Activated T-helper 1 cell treated with anti-CD3 and anti-CD28 coated beads, Interleukin-12 subunit alpha, Interleukin-12 subunit beta, Interleukin-2, Interleukin-4 antibody, amounts not matched to agents 30 ng/mL and 10 ng/mL and 1 ng/mL, durations not matched to agents 14 hours and 24 hours and 36 hours (primary cell): ENCODE results near the gene CLIP4. TPM values are rescaled to one million over a fixed set of nuclear protein-coding genes. Genes with fewer than 3 reads are reported as not detected.

Source experiments
- DNase-seq: peaks from one replicate; pipeline ENCODE4 v3.0.0; 2021; ENCODE audit warnings: low spot score
- H3K27ac Mint-ChIP-seq: one replicate; pipeline ENCODE4 v1.8.0; 2021; ENCODE audit warnings: mild to moderate bottlenecking, mixed read lengths
- H3K27me3 Mint-ChIP-seq: one replicate; pipeline ENCODE4 v1.8.0; 2022; ENCODE audit warnings: mild to moderate bottlenecking, moderate library complexity, mixed read lengths; ENCODE audit not compliant: insufficient read depth
- H3K36me3 Mint-ChIP-seq: one replicate; pipeline ENCODE4 v1.8.0; 2021; ENCODE audit warnings: low read depth, mixed read lengths
- H3K4me1 Mint-ChIP-seq: one replicate; pipeline ENCODE4 v1.8.0; 2021; ENCODE audit warnings: low read depth, mixed read lengths
- H3K4me3 Mint-ChIP-seq: one replicate; pipeline ENCODE4 v1.8.0; 2021; ENCODE audit warnings: mild to moderate bottlenecking, moderate library complexity, mixed read lengths
- H3K9me3 Mint-ChIP-seq: one replicate; pipeline ENCODE4 v1.8.0; 2021; ENCODE audit warnings: mixed read lengths
- intact Hi-C: fragments of 100-400 bp; cut with micrococcal nuclease; formaldehyde crosslinking; loops from one replicate; pipeline ENCODE4 v1.15.1; 2024
- total RNA-seq: library from RNA; stranded (reverse); gene quantifications from 2 replicates; pipeline ENCODE4 v1.2.3, GENCODE V29; 2022

Gene CLIP4
- total RNA-seq, 1 donor from 2014 or later: 25.8 TPM

DNA sequence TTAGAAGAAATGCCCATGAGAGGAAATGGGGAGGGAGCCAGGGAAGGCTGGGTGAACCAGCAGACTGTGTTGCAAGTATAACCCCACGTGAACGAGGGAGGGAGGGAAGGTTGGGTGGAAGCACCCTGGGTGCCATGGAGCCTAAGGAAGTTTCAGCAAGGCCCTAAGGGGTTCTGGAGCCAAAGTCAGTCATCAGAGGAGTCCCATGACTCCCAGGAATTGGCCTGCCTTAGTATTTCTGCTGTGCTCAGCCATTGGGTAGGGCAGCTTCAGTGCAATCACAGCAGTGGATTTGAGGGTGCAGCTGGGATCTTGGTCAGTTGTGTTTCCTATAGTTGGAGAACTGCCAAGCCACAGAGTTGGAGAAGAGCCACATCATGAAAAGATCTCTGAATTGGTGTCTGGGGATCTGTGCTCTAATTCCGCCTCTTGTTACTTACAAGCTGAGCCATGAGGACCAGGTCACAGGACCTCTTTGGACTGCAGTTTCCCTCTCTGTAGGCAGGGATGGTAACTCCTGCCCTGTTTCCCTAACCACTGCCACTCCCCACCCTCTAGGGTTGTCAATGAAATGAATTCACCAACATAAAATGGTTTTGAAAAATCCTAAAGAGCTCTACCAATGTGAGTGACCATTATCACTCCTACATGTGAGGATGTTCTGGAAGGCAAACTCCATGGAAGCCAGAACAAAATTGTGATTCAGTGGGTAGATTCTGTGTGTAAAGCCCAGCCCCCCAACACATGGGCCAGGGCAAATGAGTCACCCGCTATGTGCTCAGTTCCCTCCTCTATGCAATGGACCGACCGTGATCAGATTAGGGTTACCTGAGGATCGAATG lies 108.9 kb downstream of the CLIP4 start:
- no peak overlapping the region for H3K4me3 Mint-ChIP-seq
- intact Hi-C loops: no loop called here

DNA sequence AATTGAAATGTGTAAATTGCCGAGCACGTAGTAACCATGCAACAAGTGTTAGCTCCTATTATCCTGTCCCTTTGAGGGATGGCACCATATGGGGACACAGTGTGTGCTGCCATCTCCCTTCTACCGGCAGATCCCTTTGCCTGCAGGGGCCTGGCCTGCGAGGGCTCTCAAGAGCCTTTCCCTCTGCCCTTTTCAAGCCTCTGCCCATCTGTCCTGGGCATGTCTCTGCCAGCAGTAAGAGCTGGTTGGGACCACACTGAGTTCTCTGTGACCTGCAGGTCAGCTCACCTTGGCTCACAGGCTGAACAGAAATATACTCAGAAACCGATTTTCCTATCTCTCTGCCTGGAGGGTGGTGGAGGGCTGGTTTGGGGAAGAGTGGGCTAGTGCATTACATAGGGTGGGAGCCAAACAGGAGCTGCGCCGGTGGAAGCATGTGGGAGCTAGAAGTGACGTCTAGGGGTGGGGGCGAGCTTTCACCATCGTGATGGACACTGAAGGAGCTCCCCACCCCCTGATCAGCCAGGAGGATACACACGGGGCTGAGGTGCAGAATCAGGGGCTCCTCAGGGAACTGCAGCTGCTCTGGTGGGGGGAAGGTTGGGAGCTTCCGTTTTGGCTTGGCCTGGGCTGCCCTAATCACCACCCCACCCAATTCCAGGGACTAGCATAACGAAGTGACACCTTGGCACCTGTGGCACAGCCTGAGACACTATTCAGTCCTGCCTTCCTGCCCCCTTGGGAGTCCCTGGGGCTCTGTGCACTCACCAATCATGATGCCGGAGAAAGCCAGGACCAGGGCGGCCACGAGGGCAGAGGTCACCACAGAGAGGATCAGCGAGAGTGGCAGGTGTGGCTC lies 109.7 kb downstream of the CLIP4 start:
- H3K4me1 Mint-ChIP-seq: no peaks in the 10 kb centered on the region
- no peaks in the 10 kb centered on the region for H3K9me3 Mint-ChIP-seq
- DNase-seq: no peak
- no peak overlapping the region for H3K27ac Mint-ChIP-seq
- no peak overlapping the region for H3K4me3 Mint-ChIP-seq
- intact Hi-C loops: no loop called here
- H3K36me3 Mint-ChIP-seq: no peaks in the 10 kb centered on the region
- peaks cover 13% of the 10 kb centered on the region for H3K27me3 Mint-ChIP-seq

More for the DNA sequence above, 108.9 kb downstream of the CLIP4 start:
- H3K27ac Mint-ChIP-seq: no peak overlapping the region
- H3K36me3 Mint-ChIP-seq: no peaks in the 10 kb centered on the region
- no peaks in the 10 kb centered on the region for H3K4me1 Mint-ChIP-seq
- no peaks in the 10 kb centered on the region for H3K9me3 Mint-ChIP-seq
- no peak for DNase-seq
- peaks cover 13% of the 10 kb centered on the region for H3K27me3 Mint-ChIP-seq

DNA sequence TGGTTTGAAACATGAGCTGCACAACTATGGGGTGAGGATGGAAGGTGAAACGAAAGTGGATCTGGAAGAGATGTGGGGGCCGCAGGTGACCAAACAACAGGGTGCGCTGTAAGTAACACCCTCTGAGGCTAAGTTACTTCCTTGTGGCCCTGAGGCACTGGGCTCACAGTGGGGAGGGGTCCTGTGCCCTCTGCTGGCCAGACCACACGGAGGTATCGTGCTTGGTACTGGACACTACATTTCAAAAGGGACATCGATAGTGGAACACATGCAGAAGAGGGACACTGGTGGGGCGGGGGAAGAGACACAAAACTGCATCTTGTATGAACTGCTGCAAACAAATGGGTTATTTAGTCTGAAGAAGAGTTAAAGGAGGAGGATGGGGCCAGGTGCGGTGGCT lies 110.6 kb downstream of the CLIP4 start:
- H3K27ac Mint-ChIP-seq: no peak overlapping the region
- no peaks in the 10 kb centered on the region for H3K9me3 Mint-ChIP-seq
- no peak for DNase-seq
- H3K36me3 Mint-ChIP-seq: no peaks in the 10 kb centered on the region
- no peaks in the 10 kb centered on the region for H3K4me1 Mint-ChIP-seq
- peaks cover 12% of the 10 kb centered on the region for H3K27me3 Mint-ChIP-seq
- H3K4me3 Mint-ChIP-seq: no peak overlapping the region
- intact Hi-C loops: no loop called here

DNA sequence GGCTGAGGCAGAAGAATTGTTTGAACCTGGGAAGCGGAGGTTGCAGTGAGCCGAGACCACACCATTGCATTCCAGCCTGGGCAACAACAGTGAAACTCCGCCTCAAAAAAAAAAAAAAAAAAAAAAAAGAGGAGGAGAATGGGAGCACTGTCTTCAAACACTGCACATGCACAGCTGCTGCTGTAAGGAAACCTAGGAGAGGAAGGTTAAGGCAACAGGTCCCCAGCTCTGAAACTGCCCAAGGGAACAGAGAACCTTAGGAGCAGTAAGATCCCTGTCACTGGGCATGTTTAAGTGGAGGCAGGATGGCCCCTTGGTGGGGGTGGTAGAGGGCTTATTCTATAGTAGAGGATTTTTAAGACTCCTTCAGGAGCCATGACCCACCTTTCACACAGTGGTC lies 111.2 kb downstream of the CLIP4 start:
- intact Hi-C loops: no loop called here
- DNase-seq: no peak
- Mint-ChIP-seq H3K4me1 (no peaks in the 10 kb centered on the region), H3K36me3 (no peaks in the 10 kb centered on the region), H3K27ac (no peak overlapping the region), H3K9me3 (no peaks in the 10 kb centered on the region), H3K4me3 (no peak overlapping the region), H3K27me3 (peaks cover 12% of the 10 kb centered on the region)

DNA sequence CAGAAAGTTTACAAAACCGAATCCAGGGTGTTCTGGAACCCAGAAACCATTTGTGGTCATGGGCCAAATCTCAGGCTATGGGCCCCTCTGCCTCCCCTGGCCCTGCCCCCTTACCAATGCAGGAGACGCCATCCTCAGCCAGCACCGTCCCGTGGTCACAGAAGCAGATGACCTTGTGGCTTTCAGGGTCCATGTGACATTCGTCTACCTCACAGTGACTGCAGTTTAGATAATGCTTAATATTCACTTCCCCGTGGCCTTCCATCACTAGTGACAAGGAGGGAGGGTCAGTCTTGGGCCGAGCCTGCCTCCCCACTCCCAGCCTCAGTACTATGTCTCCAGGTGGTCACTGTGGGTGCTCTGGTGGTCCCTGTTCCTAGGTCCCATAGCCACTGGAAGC lies 111.6 kb downstream of the CLIP4 start:
- Mint-ChIP-seq H3K27ac (no peak overlapping the region), H3K9me3 (no peaks in the 10 kb centered on the region), H3K4me1 (no peaks in the 10 kb centered on the region), H3K27me3 (peaks cover 12% of the 10 kb centered on the region), H3K4me3 (no peak overlapping the region), H3K36me3 (no peaks in the 10 kb centered on the region)
- intact Hi-C loops: no loop called here
- DNase-seq: no peak

DNA sequence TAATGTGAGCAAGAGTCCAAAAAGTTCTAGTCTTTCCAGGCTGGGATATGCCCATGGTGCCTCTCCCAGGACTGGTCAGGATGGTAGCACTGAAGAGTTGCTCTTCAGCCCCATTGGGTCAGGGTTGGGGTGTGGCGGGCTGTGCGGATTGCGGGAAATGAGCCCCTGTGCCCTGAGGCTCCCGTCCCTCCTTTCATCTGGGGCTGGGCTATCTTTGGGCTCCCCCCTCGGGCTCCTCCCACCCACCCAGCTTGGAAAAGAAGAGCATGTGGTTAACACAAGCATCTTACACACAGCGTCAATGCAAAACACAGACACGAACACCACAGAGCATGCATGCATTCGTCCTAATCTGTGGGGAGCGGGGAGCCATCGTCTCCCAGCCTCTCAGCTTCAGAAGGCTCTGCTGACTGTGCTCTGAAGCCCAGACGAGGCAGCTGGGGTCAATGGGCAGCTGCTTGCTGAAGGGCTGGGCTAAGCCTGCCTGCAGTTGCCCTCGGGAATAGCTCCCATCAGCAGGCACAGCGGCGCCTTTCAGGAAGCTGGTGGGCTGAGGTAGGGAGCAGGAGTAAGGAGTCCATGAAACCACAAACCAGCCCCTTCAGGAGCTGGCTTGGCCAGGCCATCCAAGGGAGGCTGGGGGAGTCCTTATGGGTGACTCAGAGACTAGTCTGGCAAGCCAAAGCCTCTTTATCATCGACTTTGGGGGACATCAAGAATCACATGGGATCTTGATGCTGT lies 112.9 kb downstream of the CLIP4 start:
- no peaks in the 10 kb centered on the region for H3K36me3 Mint-ChIP-seq
- no peak overlapping the region for H3K27ac Mint-ChIP-seq
- no peak overlapping the region for H3K4me3 Mint-ChIP-seq
- peaks cover 12% of the 10 kb centered on the region for H3K27me3 Mint-ChIP-seq
- no peaks in the 10 kb centered on the region for H3K9me3 Mint-ChIP-seq
- H3K4me1 Mint-ChIP-seq: no peaks in the 10 kb centered on the region
- DNase-seq: no peak
- intact Hi-C loops: no loop called here

DNA sequence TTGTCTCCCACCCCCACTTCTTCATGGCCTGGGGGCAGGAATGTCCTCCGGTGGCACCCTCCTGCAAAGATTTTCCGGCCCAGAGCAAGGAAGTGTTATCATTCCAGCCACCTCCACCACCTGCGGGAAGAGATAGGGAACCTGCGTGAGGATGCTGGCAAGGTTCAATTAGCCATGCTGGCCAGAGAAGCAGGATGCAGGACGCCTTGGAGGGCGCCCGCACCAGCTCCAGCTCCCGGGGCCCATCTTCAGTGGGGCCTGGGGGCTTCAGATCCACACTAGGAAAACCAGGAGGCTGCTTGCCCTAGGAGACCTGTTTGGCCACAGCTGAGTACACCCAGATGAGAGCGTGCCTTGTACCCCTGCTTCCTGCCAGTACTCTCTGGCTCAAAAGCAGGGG lies 113.7 kb downstream of the CLIP4 start:
- no peaks in the 10 kb centered on the region for H3K36me3 Mint-ChIP-seq
- H3K9me3 Mint-ChIP-seq: no peaks in the 10 kb centered on the region
- no peak overlapping the region for H3K27ac Mint-ChIP-seq
- peaks cover 12% of the 10 kb centered on the region for H3K27me3 Mint-ChIP-seq
- no peak for DNase-seq
- intact Hi-C loops: no loop called here
- no peak overlapping the region for H3K4me3 Mint-ChIP-seq
- H3K4me1 Mint-ChIP-seq: no peaks in the 10 kb centered on the region

DNA sequence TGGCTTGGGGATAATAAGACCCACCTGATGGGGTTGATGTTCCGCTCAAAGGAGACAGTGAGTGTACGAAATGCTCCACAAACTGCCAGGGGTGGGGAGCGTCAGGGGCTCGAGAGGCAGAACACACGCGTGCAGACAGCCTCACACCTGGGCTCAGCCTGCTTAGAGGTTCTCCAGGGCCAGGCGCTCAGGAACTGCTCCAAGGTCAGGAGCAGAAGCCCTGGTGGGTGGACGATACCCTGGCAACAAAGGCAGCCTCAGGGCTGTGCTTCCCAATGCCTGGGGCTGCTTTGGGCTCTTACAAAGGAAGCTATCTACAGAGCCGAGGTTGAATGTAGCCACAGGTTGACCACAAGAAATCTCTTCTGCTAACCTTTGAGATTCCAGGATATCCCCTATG lies 114.4 kb downstream of the CLIP4 start:
- Mint-ChIP-seq H3K27me3 (peaks cover 12% of the 10 kb centered on the region), H3K27ac (no peak overlapping the region), H3K4me3 (no peak overlapping the region), H3K36me3 (no peaks in the 10 kb centered on the region), H3K4me1 (no peaks in the 10 kb centered on the region), H3K9me3 (no peaks in the 10 kb centered on the region)
- no peak for DNase-seq
- intact Hi-C loops: no loop called here

DNA sequence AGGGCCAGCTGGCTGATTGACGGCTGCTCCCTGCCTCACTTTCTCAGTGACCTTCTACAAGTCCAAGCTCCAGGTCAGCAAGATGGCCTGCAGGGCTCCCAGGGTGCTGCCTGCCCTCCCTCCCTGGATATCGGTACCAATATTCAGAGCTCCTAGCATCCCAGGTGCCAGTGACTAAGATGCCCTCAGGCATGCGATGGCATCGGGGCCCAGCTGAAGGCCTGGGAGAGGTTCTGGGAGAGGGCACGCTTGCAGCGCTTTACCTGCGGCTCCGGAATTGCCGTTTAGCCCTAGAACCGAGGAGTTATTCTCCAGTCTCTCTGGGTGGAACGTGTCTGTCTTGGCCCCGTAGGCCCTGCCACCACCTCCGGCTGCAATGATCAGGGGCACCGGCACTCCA lies 116.8 kb downstream of the CLIP4 start:
- no peak overlapping the region for H3K27ac Mint-ChIP-seq
- no peaks in the 10 kb centered on the region for H3K36me3 Mint-ChIP-seq

DNA sequence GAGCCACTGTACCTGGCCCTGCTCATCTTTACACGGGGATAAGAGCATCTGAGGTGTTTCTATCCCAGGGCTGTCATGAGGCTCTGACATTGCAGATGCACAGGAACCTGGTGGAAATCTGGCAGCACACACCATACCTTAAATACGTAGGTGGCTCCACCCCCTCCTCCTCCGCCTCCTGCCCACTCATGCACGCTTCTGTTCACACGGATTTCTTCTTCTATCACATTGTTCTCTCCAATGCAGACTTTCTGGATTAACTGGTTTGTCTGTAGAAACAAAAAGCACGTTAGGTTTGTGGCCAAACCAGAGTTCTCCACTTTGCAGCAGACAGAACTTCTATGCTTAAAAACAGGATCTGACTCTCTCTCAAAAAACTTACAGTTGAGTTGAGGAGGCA lies 118.2 kb downstream of the CLIP4 start:
- no peak for DNase-seq
- Mint-ChIP-seq H3K36me3 (no peaks in the 10 kb centered on the region), H3K9me3 (no peaks in the 10 kb centered on the region), H3K4me3 (no peak overlapping the region), H3K27me3 (peaks cover 6% of the 10 kb centered on the region), H3K27ac (no peak overlapping the region), H3K4me1 (no peaks in the 10 kb centered on the region)
- intact Hi-C loops: no loop called here

More for the DNA sequence above, 116.8 kb downstream of the CLIP4 start:
- Mint-ChIP-seq H3K4me1 (no peaks in the 10 kb centered on the region), H3K9me3 (no peaks in the 10 kb centered on the region), H3K4me3 (no peak overlapping the region), H3K27me3 (peaks cover 9% of the 10 kb centered on the region)
- DNase-seq: no peak
- intact Hi-C loops: no loop called here

DNA sequence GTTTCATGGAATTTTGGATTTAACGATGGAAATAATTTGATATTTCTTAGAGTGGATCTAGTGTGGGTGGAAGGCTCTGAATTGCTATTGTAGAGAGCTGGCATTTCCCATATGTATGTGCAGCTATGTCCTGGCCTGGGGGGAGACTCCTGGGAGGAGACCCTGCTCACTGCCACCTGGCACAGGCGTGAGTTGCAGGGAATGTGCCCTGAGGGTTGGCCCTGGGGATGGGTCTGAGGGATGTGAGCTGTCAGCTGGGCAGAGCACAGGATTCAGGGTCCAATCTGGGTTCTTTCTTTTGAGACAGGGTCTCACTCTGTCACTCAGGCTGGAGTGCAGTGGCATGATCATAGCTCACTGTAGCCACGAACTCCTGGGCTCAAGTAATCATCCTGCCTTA lies 120.2 kb downstream of the CLIP4 start:
- H3K9me3 Mint-ChIP-seq: no peaks in the 10 kb centered on the region

DNA sequence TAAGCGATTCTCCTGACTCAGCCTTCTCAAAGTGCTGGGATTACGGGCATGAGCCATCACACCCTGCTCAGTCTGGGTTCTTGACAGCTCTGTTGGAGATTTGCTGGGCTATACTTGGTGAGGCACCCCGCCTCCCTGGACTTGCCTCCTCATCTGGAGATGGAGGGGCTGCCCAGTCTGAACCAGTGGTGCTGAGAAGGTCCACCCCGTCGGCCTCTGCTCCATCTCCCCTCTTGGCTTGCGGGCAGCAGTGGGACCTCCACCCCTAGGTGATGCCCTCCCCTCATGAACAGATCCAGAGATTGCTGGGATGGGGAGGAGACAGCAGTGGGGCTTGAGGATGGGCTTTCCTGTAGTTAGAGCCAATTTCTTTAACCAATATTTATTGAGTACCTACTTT lies 120.9 kb downstream of the CLIP4 start:
- intact Hi-C loops: no loop called here
- Mint-ChIP-seq H3K9me3 (no peaks in the 10 kb centered on the region), H3K4me1 (no peaks in the 10 kb centered on the region), H3K36me3 (no peaks in the 10 kb centered on the region), H3K27ac (no peak overlapping the region), H3K4me3 (no peak overlapping the region), H3K27me3 (peaks cover 4% of the 10 kb centered on the region)
- DNase-seq: no peak

More for the DNA sequence above, 120.2 kb downstream of the CLIP4 start:
- no peak overlapping the region for H3K4me3 Mint-ChIP-seq
- no peaks in the 10 kb centered on the region for H3K36me3 Mint-ChIP-seq
- no peak for DNase-seq
- H3K27me3 Mint-ChIP-seq: peaks cover 4% of the 10 kb centered on the region
- no peak overlapping the region for H3K27ac Mint-ChIP-seq
- no peaks in the 10 kb centered on the region for H3K4me1 Mint-ChIP-seq
- intact Hi-C loops: no loop called here

DNA sequence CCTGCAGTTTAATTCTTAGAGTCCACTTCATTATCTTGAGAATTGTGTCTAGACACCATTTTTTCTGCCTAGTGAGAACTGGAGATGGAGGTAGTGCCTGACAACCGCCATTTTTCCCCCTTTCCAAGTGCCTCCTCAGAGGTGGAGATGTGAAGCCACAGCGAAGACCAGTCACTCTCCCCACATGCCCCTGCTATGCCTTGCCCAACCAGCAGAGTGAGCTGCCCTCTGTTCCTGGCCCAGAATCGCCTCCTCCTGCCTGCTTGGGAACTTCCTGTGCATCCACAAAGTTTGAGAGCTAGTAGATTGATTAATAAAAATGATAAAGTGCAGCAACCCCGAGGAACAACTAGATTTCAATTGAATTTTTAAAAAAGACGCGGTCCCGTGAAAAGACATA lies 123.3 kb downstream of the CLIP4 start:
- DNase-seq: no peak
- no peaks in the 10 kb centered on the region for H3K9me3 Mint-ChIP-seq
- intact Hi-C loops: no loop called here
- H3K36me3 Mint-ChIP-seq: no peaks in the 10 kb centered on the region
- no peak overlapping the region for H3K27ac Mint-ChIP-seq
- no peak overlapping the region for H3K4me3 Mint-ChIP-seq
- peaks cover 4% of the 10 kb centered on the region for H3K27me3 Mint-ChIP-seq
- H3K4me1 Mint-ChIP-seq: no peaks in the 10 kb centered on the region
